Stomach (tissue), 9 donors: ENCODE results near the gene DNAH10. TPM values are rescaled to one million over a fixed set of nuclear protein-coding genes. Genes with fewer than 3 reads are reported as not detected.

ENCODE experiments used
- DNase-seq, 2 donors: peaks; one replicate each; pipeline versions ENCODE4 v3.0.0 to v3.0.0-alpha.2; 2013 to 2019
- H3K27ac ChIP-seq, 5 donors: fragments of 200-600 bp in 4 of 5; sonication (generic) in 4 of 5; one replicate each; pipeline ENCODE4 v1.5.1; 2013 to 2019; ENCODE audit warnings: mild to moderate bottlenecking in 1 of 5, moderate library complexity in 1 of 5
- H3K27me3 ChIP-seq, 3 donors: fragments of 200-600 bp; sonication (generic); one replicate each; pipeline ENCODE4 v1.5.1; 2017 to 2019; ENCODE audit warnings: mixed run types in 1 of 3
- H3K36me3 ChIP-seq, 4 donors: fragments of 200-600 bp; sonication (generic); 1 replicate in 3 of 4; 2 replicates in 1 of 4; pipeline ENCODE4 v1.5.1; 2016 to 2019
- H3K4me1 ChIP-seq, 4 donors: fragments of 200-600 bp; sonication (generic); one replicate each; pipeline ENCODE4 v1.5.1; 2016 to 2019
- H3K4me3 ChIP-seq, 4 donors: fragments of 200-600 bp; sonication (generic) in 3 of 4; one replicate each; pipeline ENCODE4 v1.5.1; 2016 to 2019; ENCODE audit warnings: mild to moderate bottlenecking in 1 of 4
- H3K9me3 ChIP-seq, 4 donors: fragments of 200-600 bp; sonication (generic); one replicate each; pipeline ENCODE4 v1.5.1; 2016 to 2019
- EP300 ChIP-seq: sonication (generic); formaldehyde crosslinking; IDR thresholded peaks from one replicate; pipeline ENCODE4 v1.6.1; 2017; ENCODE audit warnings: antibody characterized with exemption
- POLR2A ChIP-seq, 4 donors: fragments of 450-650 bp; IDR thresholded peaks; one replicate each; pipeline ENCODE4 v1.6.1; 2016; ENCODE audit warnings: antibody characterized with exemption in 4 of 4, control low read depth in 2 of 4, mild to moderate bottlenecking in 1 of 4, moderate library complexity in 1 of 4
- POLR2AphosphoS5 ChIP-seq, 3 donors: sonication (generic); formaldehyde crosslinking; IDR thresholded peaks; one replicate each; pipeline ENCODE4 v1.6.1; 2016; ENCODE audit warnings: antibody characterized with exemption in 3 of 3
- WGBS, 5 donors: extraction: QIAGEN DNeasy Blood & Tissue Kit in 3 of 5; methylation state at CpG; one replicate each; pipeline versions ENCODE4 v1.1.5 to v1.1.7; 2013 to 2018; 5-methylcytosine and 5-hydroxymethylcytosine counted together
- intact Hi-C: fragments of 100-400 bp; cut with DNase I; formaldehyde crosslinking; loops from one replicate; pipeline ENCODE4 v1.15.1; 2023; ENCODE audit warnings: low total_unique reads
- polyA plus RNA-seq, 3 donors: library from polyadenylated mRNA; stranded (reverse); fragments of 200-250 nt; gene quantifications; one replicate each; pipeline ENCODE4 v1.2.3, GENCODE V29; 2013
- total RNA-seq, 5 donors: library from RNA; depleted of rRNA; stranded (reverse); fragments of >200 nt; gene quantifications; one replicate each; pipeline versions ENCODE4 v1.1.0 to v1.2.3, GENCODE V29; 2014 to 2016
- TF ChIP-seq, protein P1 (sequence below), 7 experiments: fragments of 450-650 bp in 4 of 7; fragments of 200-600 bp in 3 of 7; sonication (generic) in 3 of 7; IDR thresholded peaks; one replicate each; pipeline ENCODE4 v1.5.1; 2016 to 2019; ENCODE audit warnings: antibody characterized with exemption in 7 of 7, control low read depth in 2 of 7, mild to moderate bottlenecking in 1 of 7
- donor health status: healthy with polysubstance abuse.
- donor health status: Bipolar disorder and iron deficiency.
- donor health status: healthy.

DNAH10 gene
- total and polyA plus RNA-seq, 8 donors: under 0.01 to 0.92 (median 0.15) TPM; not detected in 3

- peak overlapping the region in 2 of 5 donors; percentile 22 to 77 for H3K27ac ChIP-seq
- H3K9me3 ChIP-seq: no peaks in the 10 kb centered on the region
- H3K36me3 ChIP-seq: no peaks in the 10 kb centered on the region
- no peak for DNase-seq
- H3K4me1 ChIP-seq: peaks cover 0 to 14% (median 5%) of the 10 kb centered on the region in 4 donors
- intact Hi-C loops: no loop called here
- no peaks in the 10 kb centered on the region for H3K27me3 ChIP-seq
- no peak overlapping the region for H3K4me3 ChIP-seq
- TF ChIP-seq, protein P1, sequence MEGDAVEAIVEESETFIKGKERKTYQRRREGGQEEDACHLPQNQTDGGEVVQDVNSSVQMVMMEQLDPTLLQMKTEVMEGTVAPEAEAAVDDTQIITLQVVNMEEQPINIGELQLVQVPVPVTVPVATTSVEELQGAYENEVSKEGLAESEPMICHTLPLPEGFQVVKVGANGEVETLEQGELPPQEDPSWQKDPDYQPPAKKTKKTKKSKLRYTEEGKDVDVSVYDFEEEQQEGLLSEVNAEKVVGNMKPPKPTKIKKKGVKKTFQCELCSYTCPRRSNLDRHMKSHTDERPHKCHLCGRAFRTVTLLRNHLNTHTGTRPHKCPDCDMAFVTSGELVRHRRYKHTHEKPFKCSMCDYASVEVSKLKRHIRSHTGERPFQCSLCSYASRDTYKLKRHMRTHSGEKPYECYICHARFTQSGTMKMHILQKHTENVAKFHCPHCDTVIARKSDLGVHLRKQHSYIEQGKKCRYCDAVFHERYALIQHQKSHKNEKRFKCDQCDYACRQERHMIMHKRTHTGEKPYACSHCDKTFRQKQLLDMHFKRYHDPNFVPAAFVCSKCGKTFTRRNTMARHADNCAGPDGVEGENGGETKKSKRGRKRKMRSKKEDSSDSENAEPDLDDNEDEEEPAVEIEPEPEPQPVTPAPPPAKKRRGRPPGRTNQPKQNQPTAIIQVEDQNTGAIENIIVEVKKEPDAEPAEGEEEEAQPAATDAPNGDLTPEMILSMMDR (IDR thresholded peaks at IDR 0.05): no peak
- TF ChIP-seq EP300: no peak
- TF ChIP-seq POLR2A (IDR thresholded peaks at IDR 0.05): no peak
- no peak for TF ChIP-seq POLR2AphosphoS5 (IDR thresholded peaks at IDR 0.05)
- 85 to 95% (median 89%) methylated on average over 9 of the region's 9 CpGs for WGBS, 5 donors
These were observed 196.8 kb downstream of the DNAH10 start for GRCh38 chr12:123958876-123959275.

GRCh38 chr12:123960029-123960735 lies 198.1 kb downstream of the DNAH10 start:
- Histone ChIP-seq H3K36me3 (no peaks in the 10 kb centered on the region), H3K27ac (peak overlapping the region in 1 of 5 donors; percentile 77), H3K4me3 (no peak overlapping the region), H3K4me1 (peaks cover 0 to 14% (median 5%) of the 10 kb centered on the region in 4 donors), H3K9me3 (no peaks in the 10 kb centered on the region), H3K27me3 (no peaks in the 10 kb centered on the region)
- no peak for TF ChIP-seq POLR2A (IDR thresholded peaks at IDR 0.05)
- WGBS, 5 donors: 90 to 95% (median 92%) methylated on average over 9 of the region's 9 CpGs
- intact Hi-C loops: no loop called here
- no peak for DNase-seq

- Histone ChIP-seq H3K9me3 (no peaks in the 10 kb centered on the region), H3K4me1 (peaks cover 0 to 14% (median 5%) of the 10 kb centered on the region in 4 donors), H3K27me3 (no peaks in the 10 kb centered on the region), H3K4me3 (no peak overlapping the region), H3K27ac (no peak overlapping the region), H3K36me3 (no peaks in the 10 kb centered on the region)
- intact Hi-C loops: no loop called here
- DNase-seq: no peak
- WGBS, 5 donors: 67 to 89% (median 75%) methylated on average over 4 of the region's 4 CpGs
- TF ChIP-seq, protein P1 (IDR thresholded peaks at IDR 0.05): no peak
- TF ChIP-seq POLR2AphosphoS5 (IDR thresholded peaks at IDR 0.05): no peak
- TF ChIP-seq EP300: no peak
- no peak for TF ChIP-seq POLR2A (IDR thresholded peaks at IDR 0.05)
These were observed 198.8 kb downstream of the DNAH10 start for GRCh38 chr12:123960856-123961255.

DNA sequence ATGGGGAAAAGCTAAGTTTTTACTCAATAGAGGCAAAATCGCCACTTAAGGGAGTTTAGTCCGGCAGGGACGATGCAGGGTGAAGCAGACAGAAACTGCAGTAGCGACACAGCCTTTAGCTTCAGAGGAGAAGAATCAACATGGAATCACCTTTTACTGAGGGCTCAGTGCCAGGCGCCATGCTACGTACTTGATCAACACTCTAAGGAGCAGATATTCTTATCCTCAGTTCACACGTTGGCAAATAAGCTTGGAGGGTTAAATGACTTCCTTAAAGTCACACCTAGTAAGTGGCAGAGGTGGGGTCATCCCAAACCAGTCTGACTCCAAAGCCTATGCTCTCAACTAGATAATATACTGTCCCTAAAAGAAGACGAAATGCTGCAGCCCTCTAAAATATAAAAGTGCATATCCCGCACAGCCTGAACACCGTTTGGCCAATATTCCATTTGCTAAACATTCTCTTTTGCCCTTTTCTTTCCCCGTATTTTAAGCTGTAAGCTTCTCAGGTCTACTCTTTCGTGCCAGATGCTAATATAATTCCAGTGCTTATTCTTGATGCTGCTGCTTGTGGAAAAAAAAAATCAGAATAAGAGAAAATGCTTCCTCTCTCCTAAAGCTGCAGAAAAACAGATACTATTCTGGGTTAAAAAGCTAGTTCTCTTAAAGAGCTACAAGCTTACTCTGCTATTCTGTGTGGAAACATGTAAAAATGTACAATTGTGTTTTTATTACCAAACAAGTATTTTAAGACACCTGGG lies 199.7 kb downstream of the DNAH10 start:
- Histone ChIP-seq H3K36me3 (no peaks in the 10 kb centered on the region), H3K9me3 (no peaks in the 10 kb centered on the region), H3K27me3 (no peaks in the 10 kb centered on the region), H3K4me1 (peaks cover 0 to 14% (median 5%) of the 10 kb centered on the region in 4 donors), H3K4me3 (no peak overlapping the region), H3K27ac (peak overlapping the region in 1 of 5 donors; percentile 50)
- TF ChIP-seq EP300 (no peak), POLR2AphosphoS5 (IDR thresholded peaks at IDR 0.05) (no peak), POLR2A (IDR thresholded peaks at IDR 0.05) (no peak)
- TF ChIP-seq, protein P1 (IDR thresholded peaks at IDR 0.05): no peak
- intact Hi-C loops: no loop called here
- 30 to 58% (median 49%) methylated on average over 12 of the region's 12 CpGs for WGBS, 5 donors
- peak; percentile 48 to 70 for DNase-seq
